ENCODE measurements around the gene PLTP. TPM values are rescaled to one million over a fixed set of nuclear protein-coding genes. Genes with fewer than 3 reads are reported as not detected.
A peak's percentile ranks its signal among the peaks of the same experiment; 100 is the strongest.
"Not testable (repeated sequence)": the region's sequence is repeated elsewhere in the genome, so short reads cannot be mapped to it uniquely, and the experiment has no call there.

The PLTP gene
- total RNA-seq, 1 donor from 2014 or later = 32.1 TPM

DNA sequence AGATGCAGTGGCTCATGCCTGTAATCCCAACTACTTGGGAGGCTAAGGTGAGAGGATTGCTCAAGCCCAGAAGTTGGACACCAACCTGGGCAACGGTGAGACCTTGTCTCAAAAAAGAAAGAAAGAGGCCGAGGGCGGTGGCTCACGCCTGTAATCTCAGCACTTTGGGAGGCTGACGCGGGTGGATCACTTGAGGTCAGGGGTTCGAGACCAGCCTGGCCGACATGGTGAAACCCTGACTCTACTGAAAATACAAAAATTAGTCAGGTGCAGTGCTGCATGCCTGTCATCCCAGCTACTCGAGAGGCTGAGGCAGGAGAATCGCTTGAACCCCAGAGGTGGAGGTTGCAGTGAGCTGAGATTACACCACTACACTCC lies 37.9 kb downstream of the PLTP start:
- not testable (repeated sequence) for DNase-seq (ENCODE audit: low read depth)

DNA sequence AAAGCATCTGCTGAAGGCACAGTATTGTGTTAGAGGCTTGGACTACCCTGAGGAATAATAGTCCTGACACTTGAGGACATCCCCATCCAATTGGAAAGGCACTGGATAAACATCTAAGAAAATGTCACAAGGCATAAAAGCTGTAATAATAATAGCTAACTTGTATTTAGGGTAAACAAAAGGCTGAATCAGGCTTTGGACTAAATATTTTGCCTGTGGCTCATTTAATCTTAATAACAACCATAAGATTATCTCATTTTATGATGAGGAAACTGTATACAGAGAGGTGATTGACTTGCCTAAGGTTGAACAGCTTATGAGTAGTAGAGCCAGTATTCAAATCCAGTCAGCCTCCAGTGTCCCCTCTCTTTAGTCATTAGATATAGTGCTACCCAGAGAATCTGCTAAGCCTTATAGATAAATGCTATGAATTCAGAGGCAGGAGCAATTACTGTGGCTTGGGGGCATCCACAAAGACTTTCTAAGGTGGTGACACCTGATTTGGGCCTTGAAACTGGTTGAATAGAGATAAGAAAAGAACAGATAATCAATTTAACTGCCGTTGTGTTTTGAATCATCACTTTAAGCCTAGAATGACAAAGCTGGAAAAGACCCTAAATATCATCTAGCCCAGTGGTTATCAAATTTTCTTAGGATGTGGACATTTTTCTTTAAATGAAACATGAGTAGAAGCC lies 38.4 kb downstream of the PLTP start:
- no peak for DNase-seq (ENCODE audit: low read depth)

DNA sequence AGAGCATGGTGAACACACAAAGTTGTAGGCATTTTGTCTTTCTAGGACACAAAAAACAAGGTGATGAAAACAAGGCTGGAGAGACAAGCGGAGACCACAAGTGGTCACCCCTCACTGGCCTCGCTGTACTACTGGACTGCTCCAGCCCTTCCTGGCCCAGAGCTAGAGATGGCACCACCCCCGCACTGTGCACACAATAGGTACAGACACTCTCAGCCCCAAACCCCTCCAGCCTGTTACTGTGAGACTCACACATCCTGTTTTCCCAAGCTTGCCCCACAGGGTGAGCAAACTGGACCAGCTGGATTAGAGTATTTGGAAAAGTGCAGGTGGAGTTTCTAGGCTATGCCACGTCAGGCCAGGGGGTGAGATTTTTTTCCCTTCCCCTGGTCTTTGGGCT lies 39.3 kb downstream of the PLTP start:
- DNase-seq (ENCODE audit: low read depth) = no peak

DNA sequence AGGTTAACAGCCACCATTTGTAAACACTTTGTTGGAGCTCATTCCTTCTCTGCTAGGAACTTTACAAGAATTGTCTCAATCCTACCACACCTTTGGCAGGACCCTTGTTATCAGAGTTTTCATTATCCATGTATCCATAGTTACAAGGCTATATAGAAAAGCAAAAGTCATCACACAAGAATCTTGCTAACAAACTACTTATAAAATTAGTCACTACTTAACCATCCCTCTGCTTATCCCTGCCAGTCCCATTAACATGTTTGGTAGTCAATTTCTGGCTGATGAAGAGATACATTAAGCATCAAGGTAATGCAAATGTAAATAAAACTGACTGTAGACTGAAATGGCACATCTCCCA lies 44.2 kb downstream of the PLTP start:
- peak; percentile 81 for DNase-seq (ENCODE audit: low read depth)

DNA sequence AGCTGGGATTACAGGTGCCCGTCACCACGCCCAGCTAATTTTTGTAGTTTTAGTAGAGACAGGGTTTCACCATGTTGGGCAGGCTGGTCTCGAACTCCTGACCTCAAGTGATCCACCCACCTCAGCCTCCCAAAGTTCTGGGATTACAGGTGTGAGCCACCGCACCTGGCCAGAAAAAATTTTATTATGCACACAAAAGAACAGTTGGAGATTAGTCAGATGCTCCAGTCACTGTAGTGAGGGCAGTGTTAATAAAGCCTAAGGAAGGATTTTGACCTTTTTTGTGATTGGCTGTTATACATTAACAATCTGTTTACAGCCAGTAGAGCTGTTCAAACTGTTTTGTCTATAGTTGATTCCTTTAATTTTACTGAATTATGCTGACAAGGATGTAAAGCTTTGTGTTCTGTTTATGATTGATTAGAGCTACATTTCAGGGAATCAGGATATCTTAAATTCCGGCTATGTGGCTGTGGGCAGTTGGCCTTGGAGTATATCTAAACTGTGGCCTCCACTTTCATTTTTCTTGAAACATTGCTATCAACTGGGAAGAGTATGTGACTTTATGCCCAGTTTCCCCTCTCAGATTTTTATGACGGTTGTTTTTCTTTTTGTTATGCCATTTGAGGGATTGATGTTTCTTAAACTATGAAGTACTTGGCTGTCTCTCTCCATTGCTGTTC lies 44.7 kb downstream of the PLTP start:
- no peak for DNase-seq (ENCODE audit: low read depth)

DNA sequence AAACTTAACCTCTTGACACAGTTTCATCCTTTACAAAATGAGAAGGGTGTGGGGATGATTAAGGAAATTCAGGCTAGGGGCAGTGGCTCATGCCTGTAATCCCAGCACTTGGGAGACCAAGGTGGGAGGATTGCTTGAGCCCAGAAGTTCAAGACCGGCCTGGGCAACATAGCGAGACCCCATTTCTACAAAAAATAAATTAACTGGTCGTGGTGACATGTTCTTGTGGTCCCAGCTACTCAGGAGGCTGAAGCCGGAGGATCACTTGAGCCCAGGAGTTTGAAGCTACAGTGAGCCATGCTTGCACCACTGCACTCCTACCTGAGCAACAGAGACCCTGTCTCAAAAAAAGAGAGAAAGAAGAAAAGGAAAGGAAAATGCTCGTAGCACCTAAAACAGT lies 45.5 kb downstream of the PLTP start:
- DNase-seq (ENCODE audit: low read depth) = no peak

DNA sequence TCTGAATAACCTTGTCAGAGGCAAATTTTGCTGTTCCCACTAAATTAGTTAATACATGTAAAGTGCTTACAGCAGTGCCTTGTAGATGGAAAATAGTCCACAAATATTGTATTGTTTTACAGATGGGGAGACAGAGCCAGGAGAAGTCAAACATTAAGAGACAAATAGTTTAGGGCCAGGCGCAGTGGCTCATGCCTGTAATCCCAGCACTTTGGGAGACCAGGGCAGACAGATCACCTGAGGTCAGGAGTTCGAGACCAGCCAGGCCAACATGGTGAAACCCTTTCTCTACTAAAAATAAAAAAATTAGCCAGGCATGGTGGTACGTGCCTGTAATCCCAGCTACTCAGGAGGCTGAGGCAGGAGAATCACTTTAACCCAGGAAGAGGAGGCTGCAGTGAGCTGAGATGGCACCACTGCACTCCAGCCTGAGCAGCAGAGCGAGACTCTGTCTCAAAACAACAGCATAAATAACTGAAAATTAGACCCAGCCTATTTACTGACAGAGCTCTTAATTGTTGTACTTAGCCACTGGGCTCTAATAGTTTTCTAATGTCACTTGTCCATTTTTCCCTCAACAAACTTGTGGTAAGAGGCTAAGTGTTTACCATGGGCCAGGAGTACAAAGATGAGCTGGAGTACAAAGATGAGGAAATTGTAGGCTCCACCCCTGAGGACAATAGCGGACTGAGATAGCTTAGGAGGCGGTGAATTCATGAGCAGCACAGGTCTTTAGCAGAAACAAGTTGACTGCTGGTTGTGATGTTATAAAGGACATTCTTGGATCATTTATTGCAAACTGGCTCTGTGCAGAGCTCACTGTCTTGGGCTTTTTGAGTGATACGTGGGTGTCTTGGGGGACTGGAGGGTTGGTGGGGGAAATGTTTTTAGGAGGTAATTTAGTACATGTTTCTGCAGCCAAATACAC lies 48.1 kb downstream of the PLTP start:
- no peak for DNase-seq (ENCODE audit: low read depth)

DNA sequence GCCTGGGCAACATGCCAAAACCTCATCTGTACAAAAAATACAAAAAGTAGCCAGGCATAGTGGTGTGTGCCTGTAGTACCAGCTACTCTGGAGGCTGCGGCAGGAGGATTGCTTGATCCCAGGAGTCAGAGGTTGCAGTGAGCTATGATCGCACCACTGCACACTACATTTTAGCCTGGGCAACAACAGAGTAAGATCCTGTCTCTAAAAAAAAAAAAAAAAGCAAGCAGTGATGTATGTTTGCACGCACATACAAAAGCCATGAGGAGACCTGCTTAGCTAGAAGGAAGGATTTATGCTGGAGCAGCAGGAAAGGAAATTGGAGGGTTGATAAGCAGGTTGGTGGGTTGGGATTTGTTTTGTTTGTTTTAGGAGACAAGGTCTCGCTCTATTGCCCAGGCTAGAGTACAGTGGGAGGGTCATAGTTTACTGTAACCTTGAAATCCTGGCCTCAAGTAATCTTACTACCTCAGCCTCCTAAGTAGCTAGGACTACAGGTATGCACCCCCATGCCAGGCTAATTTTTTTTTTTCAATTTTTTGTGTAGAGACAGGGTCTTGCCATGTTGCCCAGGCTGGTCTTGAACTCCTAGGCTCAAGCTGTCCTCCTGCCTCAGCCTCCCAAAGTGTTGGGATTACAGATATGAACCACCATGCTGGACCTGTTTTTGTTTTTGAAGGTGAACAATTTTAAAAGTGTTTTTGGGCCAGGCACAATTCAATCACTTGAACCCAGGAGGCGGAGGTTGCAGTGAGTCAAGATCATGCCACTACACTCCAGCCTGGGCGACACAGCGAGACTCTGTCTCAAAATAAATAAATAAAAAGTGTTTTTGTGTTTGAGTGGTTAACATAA lies 50.5 kb downstream of the PLTP start:
- peak; percentile 29 for DNase-seq (ENCODE audit: low read depth)

DNA sequence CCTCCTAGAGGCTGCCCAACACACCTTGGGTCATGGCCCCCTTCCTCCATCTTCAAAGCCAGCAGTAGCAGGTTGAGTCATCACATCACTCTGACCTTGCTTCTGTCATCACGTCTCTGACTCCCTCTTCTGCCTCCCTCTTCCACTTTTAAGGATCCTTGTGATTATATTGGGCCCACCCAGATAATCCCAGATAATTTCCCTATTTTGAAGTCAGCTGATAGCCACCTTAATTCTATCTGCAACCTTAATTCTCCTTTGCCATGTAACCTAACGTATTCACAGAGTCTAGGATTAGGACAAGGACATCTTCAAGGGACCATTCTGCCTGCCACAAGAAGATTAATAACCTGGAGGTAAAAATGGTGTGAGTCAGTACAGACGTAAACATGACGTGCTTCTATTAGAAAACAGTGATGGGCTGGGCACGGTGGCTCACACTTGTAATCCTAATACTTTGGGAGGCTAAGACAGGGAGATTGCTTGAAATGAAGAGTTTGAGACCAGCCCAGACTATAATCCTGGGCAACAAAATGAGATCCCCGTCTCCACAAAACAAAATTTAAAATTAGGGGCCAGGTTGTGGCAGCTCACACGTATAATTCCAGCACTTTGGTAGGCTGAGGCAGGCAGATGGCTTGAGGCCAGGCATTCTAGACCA lies 51.3 kb downstream of the PLTP start:
- peak; percentile 13 for DNase-seq (ENCODE audit: low read depth)

DNA sequence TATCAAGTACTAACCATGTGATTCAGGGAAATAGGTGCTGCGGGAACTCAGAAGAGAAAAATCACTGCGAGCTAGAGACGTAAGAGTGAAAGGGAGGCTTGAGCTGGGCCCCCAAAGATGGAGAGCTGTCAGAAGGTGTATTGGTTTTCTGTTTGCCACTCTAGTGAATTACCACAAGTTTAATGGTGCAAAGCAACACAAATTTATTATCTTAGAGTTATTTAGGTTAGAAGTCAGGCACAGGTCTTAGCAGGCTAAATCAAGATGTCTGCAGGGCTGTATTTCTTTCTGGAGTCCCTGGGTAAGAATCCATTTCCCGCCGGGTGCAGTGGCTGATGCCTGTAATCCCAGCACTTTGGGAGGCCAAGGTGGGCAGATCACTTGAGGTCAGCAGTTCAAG lies 52.0 kb downstream of the PLTP start:
- no peak for DNase-seq (ENCODE audit: low read depth)

DNA sequence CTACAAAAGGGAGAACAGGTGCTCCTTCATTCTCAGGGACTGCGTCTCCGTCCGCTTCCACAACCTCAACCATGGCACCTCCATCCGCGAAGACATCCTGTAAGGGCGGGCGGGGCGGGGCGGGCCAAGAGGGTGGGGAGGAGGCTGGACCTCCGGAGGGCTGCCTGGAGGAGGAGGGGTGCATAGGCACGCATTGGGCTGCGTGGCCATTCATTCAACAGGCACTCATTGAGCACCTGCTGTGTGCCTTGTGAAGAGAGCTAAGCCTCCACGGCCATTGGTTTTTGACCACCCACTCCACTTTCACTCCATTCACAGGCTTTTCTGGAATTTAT lies 54.1 kb downstream of the PLTP start:
- DNase-seq (ENCODE audit: low read depth) = no peak

DNA sequence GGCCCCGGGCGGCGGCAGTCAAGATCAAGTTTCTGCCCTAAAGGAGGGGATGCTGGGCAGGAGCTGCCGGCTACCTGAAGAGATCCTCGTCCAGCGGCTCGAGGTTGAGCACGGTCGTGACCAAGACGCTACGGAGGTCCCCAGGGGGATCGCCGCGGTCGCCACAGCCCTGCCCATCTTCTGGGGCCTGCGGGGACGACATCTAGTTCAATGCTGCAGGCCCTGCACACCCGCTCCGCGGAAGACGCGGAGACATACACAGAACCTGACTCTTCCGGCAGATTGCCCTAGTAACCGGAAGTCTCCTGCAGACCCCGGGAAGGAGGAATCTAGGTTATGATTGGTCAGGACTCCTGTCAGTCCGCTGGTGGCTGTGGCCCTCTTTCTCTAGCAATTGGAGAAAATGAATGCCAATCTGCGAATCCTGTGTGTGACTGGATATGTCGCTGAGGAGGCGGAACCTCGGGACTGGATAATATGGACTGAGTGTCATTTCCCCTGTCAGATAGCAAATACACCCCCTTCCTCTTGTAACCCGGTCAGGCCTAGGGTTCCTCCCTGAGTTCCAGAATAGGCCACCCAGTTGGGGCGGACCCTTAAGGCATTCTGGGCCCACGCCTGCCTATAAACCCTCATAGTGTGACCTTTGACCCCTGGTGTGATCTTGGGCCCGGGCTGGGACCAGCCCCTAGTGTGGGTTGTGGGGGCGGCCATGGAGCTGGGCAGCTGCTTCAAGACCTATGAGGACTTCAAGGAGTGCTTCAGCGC lies 54.7 kb downstream of the PLTP start, which contains the start of the genes ACOT8 and ZSWIM3:
Gene ACOT8, minus strand, starts transcription at position 279 of the 768 bp plus-strand sequence. Its CDS starts 77 bp downstream, at position 202.
Gene ZSWIM3, plus strand, starts transcription at position 501 of the 768 bp plus-strand sequence. Its CDS starts 212 bp downstream, at position 713.
- DNase-seq (ENCODE audit: low read depth) = peak; percentile 100

DNA sequence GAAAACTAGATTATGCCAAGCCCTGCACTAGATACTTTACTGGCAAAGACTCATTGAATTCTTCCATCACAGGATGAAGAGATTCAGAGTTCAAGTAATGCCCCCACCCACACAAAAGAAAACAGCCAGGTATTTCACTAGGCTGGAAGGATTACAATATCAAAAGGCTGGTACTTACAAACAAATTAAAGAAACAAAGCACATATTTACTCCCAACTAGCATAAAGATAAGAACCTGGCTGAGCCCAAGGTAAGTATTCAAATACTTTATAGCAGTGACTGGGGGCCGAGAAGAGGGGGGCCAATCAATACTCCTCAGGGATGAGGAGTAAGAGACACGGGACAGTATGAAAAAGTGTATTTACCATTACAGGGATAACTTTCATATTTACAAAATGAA lies 58.5 kb downstream of the PLTP start:
- no peak for DNase-seq (ENCODE audit: low read depth)

DNA sequence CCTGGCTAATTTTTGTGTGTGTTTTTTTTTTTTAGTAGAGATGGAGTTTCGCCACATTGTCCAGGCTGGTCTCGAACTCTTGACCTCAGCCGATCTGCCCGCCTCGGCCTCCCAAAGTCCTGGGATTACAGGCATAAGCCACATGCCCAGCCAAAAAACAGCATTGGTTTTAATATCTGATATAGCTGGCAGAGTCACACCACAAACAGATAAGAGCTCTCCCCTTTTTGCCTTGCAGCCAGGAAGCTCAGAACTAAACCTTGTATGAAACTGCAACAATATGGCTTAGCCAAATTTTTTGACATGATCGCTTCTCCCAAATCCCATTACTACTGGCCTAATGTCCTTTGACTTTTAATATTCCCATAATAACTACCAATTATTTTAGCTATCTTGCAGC lies 59.6 kb downstream of the PLTP start:
- DNase-seq (ENCODE audit: low read depth) = no peak

DNA sequence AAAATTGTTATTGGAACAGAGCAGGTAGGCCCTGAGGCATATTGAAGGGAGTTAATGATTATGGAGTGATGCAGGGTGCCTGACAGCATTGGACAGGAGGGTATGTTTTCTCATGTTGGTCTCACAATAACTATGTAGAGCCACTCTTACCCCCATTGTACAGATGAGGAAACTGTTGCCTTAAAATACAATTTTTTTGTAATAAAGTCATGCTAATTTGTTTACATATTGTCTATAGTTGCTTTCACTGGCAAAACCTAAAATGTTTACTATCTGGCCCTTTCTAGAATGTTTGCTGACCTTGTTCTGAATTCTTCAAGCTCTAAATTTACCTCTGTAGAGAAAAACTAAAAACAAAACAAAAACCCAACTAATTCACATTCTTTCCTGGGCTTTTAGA lies 60.5 kb downstream of the PLTP start:
- DNase-seq (ENCODE audit: low read depth) = peak; percentile 71

DNA sequence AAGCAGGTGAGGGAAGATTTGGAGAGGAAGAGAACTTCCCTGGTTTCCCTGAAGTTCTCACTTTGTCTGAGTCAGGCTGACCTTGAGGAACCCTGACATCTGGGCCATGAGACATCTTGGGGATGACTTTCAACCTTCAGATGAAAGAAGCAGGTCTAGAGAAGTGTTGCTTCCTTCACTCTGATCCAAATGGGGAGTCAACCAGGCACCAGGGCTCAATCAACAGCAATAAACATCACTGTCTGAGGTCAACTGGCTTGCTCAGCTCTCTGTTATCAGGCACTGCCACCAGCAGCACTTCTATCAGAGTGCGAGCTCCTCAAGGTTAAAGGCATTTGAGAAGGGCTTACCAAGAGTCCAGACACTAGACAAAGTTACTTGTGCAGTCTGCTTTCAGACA lies 61.0 kb downstream of the PLTP start:
- DNase-seq (ENCODE audit: low read depth) = no peak

DNA sequence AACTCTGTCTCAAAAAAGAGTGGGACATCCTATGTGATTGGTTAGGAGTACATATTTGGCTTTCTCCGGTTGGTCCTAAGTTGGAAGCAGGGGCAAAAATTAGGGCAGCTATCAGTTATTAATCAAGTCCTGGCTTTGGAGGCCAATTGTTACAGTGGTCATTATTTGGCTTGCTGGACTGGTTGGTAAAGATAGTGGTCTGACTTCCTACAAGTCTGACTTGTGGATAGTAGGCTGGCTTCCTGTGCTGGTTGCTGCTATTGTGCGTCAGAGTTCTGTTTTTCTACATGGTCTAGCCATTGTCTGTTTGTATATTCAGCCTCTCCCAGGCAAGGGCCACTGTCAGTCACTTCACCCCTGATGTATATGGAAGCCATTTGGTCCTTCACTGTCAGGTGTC lies 61.7 kb downstream of the PLTP start:
- no peak for DNase-seq (ENCODE audit: low read depth)

DNA sequence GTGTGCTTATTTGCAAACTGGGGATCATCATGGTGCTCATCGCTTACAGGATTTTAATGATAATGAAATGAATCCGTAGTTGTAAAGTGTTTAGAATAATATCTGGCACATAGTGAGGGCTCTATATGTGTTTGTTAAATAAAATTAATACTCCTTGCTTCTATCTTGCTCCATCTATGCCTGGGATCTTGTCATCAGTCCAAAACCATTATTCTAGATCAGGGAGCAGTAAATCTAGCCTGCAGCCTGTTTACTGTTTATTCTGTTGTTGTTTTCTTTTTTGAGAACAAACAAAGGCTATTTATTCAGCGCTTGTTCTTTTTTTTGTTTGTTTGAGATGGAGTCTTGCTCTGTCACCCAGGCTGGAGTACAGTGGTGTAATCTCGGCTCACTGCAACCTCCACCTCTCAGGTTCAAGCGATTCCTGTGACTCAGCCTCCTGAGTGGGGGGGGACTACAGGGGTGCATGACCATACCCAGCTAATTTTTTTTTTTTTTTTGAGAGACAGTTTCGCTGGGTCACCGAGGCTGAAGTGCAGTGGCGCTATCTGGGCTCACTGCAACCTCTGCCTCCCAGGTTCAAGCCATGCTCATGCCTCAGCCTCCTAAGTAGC lies 62.9 kb downstream of the PLTP start:
- no peak for DNase-seq (ENCODE audit: low read depth)
